K562 (cell line): Measurements from ENCODE around the gene ARL10. TPM values are rescaled to one million over a fixed set of nuclear protein-coding genes. Genes with fewer than 3 reads are reported as not detected.

Experiments used
- ATAC-seq: fragments of 200-7000 bp; cut with Tn5 transposase; 3 replicates; pipeline ENCODE4 v1.9.1; 2020; ENCODE audit warnings: moderate library complexity
- BruUV-seq: library from RNA; stranded (reverse); fragments of 400-500 nt; replicated peaks from 2 replicates; lab custom pipeline; 2021; lab: Mats Ljungman, UMichigan
- CTCF ChIA-PET: fragments of 300-600 bp; formaldehyde crosslinking; extraction: SDS; loops from one replicate; lab custom pipeline; 2021; ENCODE audit warnings: low intra/inter-chr PET ratio; lab: Yijun Ruan, JAX
- POLR2A ChIA-PET: fragments of 300-600, 350-650 bp; sonication (Branson Sonifier 250); formaldehyde crosslinking; extraction: SDS; loops from one replicate; lab custom pipeline; 2021; ENCODE audit warnings: antibody characterized with exemption, inconsistent platforms; lab: Yijun Ruan, JAX
- DNase-seq, 4 experiments: peaks; one replicate each; pipeline versions ENCODE4 v3.0.0 to v3.0.0-alpha.2; 2011 to 2018; ENCODE audit warnings: low spot score in 3 of 4, mixed read lengths in 3 of 4; ENCODE audit errors: extremely low read depth in 1 of 4
- FAIRE-seq: peaks from 2 replicates; lab custom pipeline; 2011; peaks lifted over from hg19 to GRCh38; lab: Jason Lieb, UNC
- H2AFZ ChIP-seq: 2 replicates; pipeline ENCODE4 v1.6.0; 2011; ENCODE audit warnings: low read depth, low read length, control low read depth, inconsistent platforms
- H3K27ac ChIP-seq: fragments of 200-600 bp; 3 replicates; pipeline ENCODE4 v1.8.0; 2011; ENCODE audit warnings: low read depth, mild to moderate bottlenecking, control low read depth, inconsistent platforms, low read length, moderate library complexity, mixed read lengths; ENCODE audit errors: extremely low read depth
- H3K27me3 ChIP-seq, 2 experiments: fragments of 300-600 bp in 1 of 2; 2 replicates in 1 of 2; 3 replicates in 1 of 2; pipeline versions ENCODE4 v1.6.0 to v1.8.0; 2011; ENCODE audit warnings: inconsistent platforms in 2 of 2, low read length in 2 of 2, mild to moderate bottlenecking in 1 of 2, mixed read lengths in 1 of 2, moderate library complexity in 1 of 2; ENCODE audit not compliant: control insufficient read depth in 2 of 2, insufficient read depth in 2 of 2
- H3K36me3 ChIP-seq: fragments of 300-600 bp; 3 replicates; pipeline ENCODE4 v1.8.0; 2011; ENCODE audit warnings: mild to moderate bottlenecking, low read length, inconsistent platforms; ENCODE audit not compliant: control insufficient read depth, insufficient read depth
- H3K4me1 ChIP-seq, 2 experiments: fragments of 200-600 bp in 1 of 2; replicated peaks in 1 of 2; 2 replicates in 1 of 2; 3 replicates in 1 of 2; pipeline versions ENCODE4 v1.5.1 to v1.8.0; 2011; ENCODE audit warnings: inconsistent platforms in 2 of 2, low read length in 2 of 2, mild to moderate bottlenecking in 1 of 2, mixed read lengths in 1 of 2, moderate library complexity in 1 of 2; ENCODE audit not compliant: control insufficient read depth in 2 of 2, insufficient read depth in 2 of 2
- H3K4me2 ChIP-seq: 2 replicates; pipeline ENCODE4 v1.6.1; 2011; ENCODE audit warnings: low read length, control low read depth, inconsistent platforms, mixed read lengths; ENCODE audit not compliant: insufficient read depth
- H3K4me3 ChIP-seq: fragments of 200-600 bp; sonication (generic), shearing (Covaris generic); 2 replicates; pipeline ENCODE4 v1.5.1; 2016; ENCODE audit warnings: control low read depth, inconsistent platforms
- H3K79me2 ChIP-seq: fragments of 200-600 bp; 3 replicates; pipeline ENCODE4 v1.8.0; 2011; ENCODE audit warnings: low read length, inconsistent platforms; ENCODE audit not compliant: control insufficient read depth, insufficient read depth
- H3K9ac ChIP-seq, 2 experiments: 2 replicates each; pipeline versions ENCODE4 v1.6.0 to v1.6.1; 2011; ENCODE audit warnings: low read depth in 2 of 2, low read length in 2 of 2, control low read depth in 1 of 2, inconsistent platforms in 1 of 2, mild to moderate bottlenecking in 1 of 2, mixed read lengths in 1 of 2; ENCODE audit not compliant: insufficient read depth in 1 of 2
- H3K9me1 ChIP-seq: one replicate; pipeline ENCODE4 v1.6.0; 2011; ENCODE audit warnings: inconsistent platforms, mild to moderate bottlenecking, low read length, moderate library complexity; ENCODE audit not compliant: control insufficient read depth, insufficient read depth
- H3K9me3 ChIP-seq: replicated peaks from 2 replicates; pipeline ENCODE4 v1.5.1; 2011; ENCODE audit warnings: low read depth, low read length, inconsistent platforms; ENCODE audit not compliant: control insufficient read depth, insufficient read depth
- H4K20me1 ChIP-seq: replicated peaks from 2 replicates; pipeline ENCODE4 v1.6.1; 2011; ENCODE audit warnings: low read length, inconsistent platforms, mixed read lengths; ENCODE audit not compliant: control insufficient read depth, insufficient read depth
- ARHGAP35 ChIP-seq: fragments of 450-650 bp; IDR thresholded peaks from 2 replicates; pipeline ENCODE4 v1.6.1; 2018; ENCODE audit not compliant: partially characterized antibody
- GATA2 ChIP-seq: sonication (generic); formaldehyde crosslinking; IDR thresholded peaks from 2 replicates; pipeline ENCODE4 v1.4.0; 2020; ENCODE audit warnings: mild to moderate bottlenecking, missing genetic modification reagents
- KDM2B ChIP-seq: fragments of 250-450 bp; sonication (Bioruptor Pico); IDR thresholded peaks from 2 replicates; pipeline ENCODE4 v1.8.0; 2021; ENCODE audit warnings: mild to moderate bottlenecking, moderate library complexity
- KHSRP ChIP-seq: fragments of 450-650 bp; IDR thresholded peaks from 2 replicates; pipeline ENCODE4 v1.6.1; 2017
- NBN ChIP-seq: fragments of 450-650 bp; IDR thresholded peaks from 2 replicates; pipeline ENCODE4 v1.6.1; 2016; ENCODE audit warnings: low read depth, mild to moderate bottlenecking
- NEUROD1 ChIP-seq: fragments of 150-350 bp; IDR thresholded peaks from 2 replicates; pipeline ENCODE4 v1.6.1; 2014; ENCODE audit warnings: borderline replicate concordance, low read length, low read depth; ENCODE audit not compliant: partially characterized antibody
- POLR2A ChIP-seq: fragments of 450-650 bp; conservative IDR thresholded peaks from 2 replicates; pipeline ENCODE4 v1.6.1; 2016
- RBM15 ChIP-seq: fragments of 200-400 bp; formaldehyde crosslinking; IDR thresholded peaks from 2 replicates; pipeline ENCODE4 v1.6.1; 2018; ENCODE audit warnings: mild to moderate bottlenecking, low read length, moderate library complexity; ENCODE audit not compliant: insufficient read depth
- ZFX ChIP-seq: sonication (generic); formaldehyde crosslinking; IDR thresholded peaks from 2 replicates; pipeline ENCODE4 v1.8.0; 2022; ENCODE audit warnings: mild to moderate bottlenecking, missing genetic modification reagents, moderate library complexity
- ZNF146 ChIP-seq: IDR thresholded peaks from one replicate; pipeline ENCODE4 v1.6.1; 2018; ENCODE audit warnings: missing compliant biosample characterization; ENCODE audit not compliant: unreplicated experiment
- ZNF311 ChIP-seq: fragments of 250-450 bp; sonication (Bioruptor Pico); IDR thresholded peaks from 2 replicates; pipeline ENCODE4 v1.4.0; 2020; ENCODE audit warnings: mild to moderate bottlenecking, moderate library complexity
- ZNF76 ChIP-seq: fragments of 250-450 bp; sonication (Bioruptor Pico); IDR thresholded peaks from 2 replicates; pipeline ENCODE4 v1.4.0; 2020; ENCODE audit warnings: mild to moderate bottlenecking, moderate library complexity, borderline replicate concordance
- WGBS: fragments of 100-300 bp; shearing (Covaris generic); methylation state at CpG from one replicate; pipeline ENCODE4 v1.1.6; 2016; ENCODE audit warnings: low coverage, mixed read lengths; ENCODE audit not compliant: insufficient coverage; ENCODE audit errors: missing lambda C conversion rate; 5-methylcytosine and 5-hydroxymethylcytosine counted together
- in situ Hi-C: fragments of 300-500 bp; cut with MboI; formaldehyde crosslinking; loops from 4 replicates; pipeline ENCODE4 v1.15.0; 2018; ENCODE audit warnings: inconsistent platforms, mixed read lengths
- intact Hi-C: fragments of 100-400 bp; cut with micrococcal nuclease; formaldehyde crosslinking; loops from 2 replicates; pipeline ENCODE4 v1.14.2; 2022
- polyA plus RNA-seq, 8 experiments: library from polyadenylated mRNA; depleted of rRNA in 4 of 8; stranded (reverse) in 5 of 8; unstranded in 3 of 8; fragments of >200 nt; fragmentation: Nextera tagmentation in 2 of 8; fragmentation: Illumina TruSeq in 1 of 8; extraction: Ambion mirVana in 2 of 8; extraction: Trizol in 1 of 8; gene quantifications; 2 replicates each; pipeline versions ENCODE4 v1.2.1 to v1.2.3, GENCODE V29; 2011 to 2014; ENCODE audit warnings: inconsistent platforms in 1 of 8, missing spikeins in 1 of 8
- total RNA-seq, 7 experiments: library from RNA; depleted of rRNA in 6 of 7; stranded (reverse); fragments of >200 nt in 6 of 7; fragmentation: Illumina TruSeq in 2 of 7; extraction: Trizol in 2 of 7; gene quantifications; 2 replicates each; pipeline versions ENCODE4 v1.2.1 to v1.2.3, GENCODE V29; 2011 to 2021; ENCODE audit warnings: low replicate concordance in 1 of 7
- TF ChIP-seq, protein P1 (sequence below): IDR thresholded peaks from 3 replicates; pipeline ENCODE4 v1.6.1; 2011; ENCODE audit warnings: borderline replicate concordance, mild to moderate bottlenecking; ENCODE audit not compliant: insufficient read length, insufficient read depth
- TF ChIP-seq, protein P2 (sequence below), 2 experiments: fragments of 250-450 bp in 1 of 2; fragments of 450-650 bp in 1 of 2; sonication (Bioruptor Pico) in 1 of 2; IDR thresholded peaks; 2 replicates each; pipeline versions ENCODE4 v1.6.1 to v1.8.0; 2016 to 2021; ENCODE audit warnings: mild to moderate bottlenecking in 2 of 2, moderate library complexity in 2 of 2, missing compliant biosample characterization in 1 of 2, missing genetic modification characterization in 1 of 2
- TF ChIP-seq, protein P3 (sequence below): sonication (generic); formaldehyde crosslinking; IDR thresholded peaks from 2 replicates; pipeline ENCODE4 v1.9.0; 2022; ENCODE audit warnings: mild to moderate bottlenecking, missing genetic modification reagents
- TF ChIP-seq, protein P4 (sequence below), 2 experiments: fragments of 450-650 bp in 1 of 2; sonication (generic) in 1 of 2; formaldehyde crosslinking in 1 of 2; IDR thresholded peaks in 1 of 2; conservative IDR thresholded peaks in 1 of 2; 2 replicates each; pipeline versions ENCODE4 v1.6.1 to v1.8.1; 2016 to 2023; ENCODE audit warnings: mild to moderate bottlenecking in 2 of 2, moderate library complexity in 2 of 2, inconsistent platforms in 1 of 2, missing genetic modification reagents in 1 of 2

ARL10 gene
- total and polyA plus RNA-seq, 9 of the 15 experiments (the other 6 are each of a cell fraction or from before 2014, with no cell fraction given), result under 0.01 to 0.40 (median 0.34) TPM; not detected in 3

DNA sequence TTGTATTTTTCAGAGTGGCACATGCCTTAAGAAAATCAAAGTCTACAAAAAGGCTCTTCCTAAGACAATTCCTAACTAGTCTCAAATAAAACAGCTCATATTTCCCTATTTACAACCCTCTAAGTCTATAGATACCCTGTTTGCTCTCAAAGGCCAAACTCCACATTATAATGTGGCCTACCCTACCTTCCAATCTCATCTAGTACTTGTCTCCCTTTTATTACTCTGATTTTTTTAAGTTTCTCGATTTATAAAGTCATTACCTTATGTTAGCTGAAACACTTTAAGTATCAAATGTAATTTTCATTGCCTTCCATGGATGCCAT is 23.2 kb upstream of the ARL10 start:
- no peak for TF ChIP-seq GATA2 (CRISPR knock-in tag)
- no peak for TF ChIP-seq ZNF311 (CRISPR knock-in tag)
- TF ChIP-seq, protein P1, sequence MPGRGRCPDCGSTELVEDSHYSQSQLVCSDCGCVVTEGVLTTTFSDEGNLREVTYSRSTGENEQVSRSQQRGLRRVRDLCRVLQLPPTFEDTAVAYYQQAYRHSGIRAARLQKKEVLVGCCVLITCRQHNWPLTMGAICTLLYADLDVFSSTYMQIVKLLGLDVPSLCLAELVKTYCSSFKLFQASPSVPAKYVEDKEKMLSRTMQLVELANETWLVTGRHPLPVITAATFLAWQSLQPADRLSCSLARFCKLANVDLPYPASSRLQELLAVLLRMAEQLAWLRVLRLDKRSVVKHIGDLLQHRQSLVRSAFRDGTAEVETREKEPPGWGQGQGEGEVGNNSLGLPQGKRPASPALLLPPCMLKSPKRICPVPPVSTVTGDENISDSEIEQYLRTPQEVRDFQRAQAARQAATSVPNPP, result no peak
- no peak for TF ChIP-seq ARHGAP35
- TF ChIP-seq KHSRP, result no peak
- TF ChIP-seq NBN, result no peak
- no peak for TF ChIP-seq POLR2A
- no peak for TF ChIP-seq ZNF76 (CRISPR knock-in tag)
- no peak for TF ChIP-seq KDM2B (CRISPR knock-in tag)
- TF ChIP-seq, protein P2, sequence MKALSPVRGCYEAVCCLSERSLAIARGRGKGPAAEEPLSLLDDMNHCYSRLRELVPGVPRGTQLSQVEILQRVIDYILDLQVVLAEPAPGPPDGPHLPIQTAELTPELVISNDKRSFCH (CRISPR knock-in tag; IDR thresholded peaks at IDR 0.05), result no peak
- TF ChIP-seq, protein P2 (tag; IDR thresholded peaks at IDR 0.05), result no peak
- TF ChIP-seq, protein P3, sequence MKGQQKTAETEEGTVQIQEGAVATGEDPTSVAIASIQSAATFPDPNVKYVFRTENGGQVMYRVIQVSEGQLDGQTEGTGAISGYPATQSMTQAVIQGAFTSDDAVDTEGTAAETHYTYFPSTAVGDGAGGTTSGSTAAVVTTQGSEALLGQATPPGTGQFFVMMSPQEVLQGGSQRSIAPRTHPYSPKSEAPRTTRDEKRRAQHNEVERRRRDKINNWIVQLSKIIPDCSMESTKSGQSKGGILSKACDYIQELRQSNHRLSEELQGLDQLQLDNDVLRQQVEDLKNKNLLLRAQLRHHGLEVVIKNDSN (CRISPR knock-in tag), result no peak
- no peak for TF ChIP-seq ZFX (CRISPR knock-in tag)
- TF ChIP-seq, protein P4, sequence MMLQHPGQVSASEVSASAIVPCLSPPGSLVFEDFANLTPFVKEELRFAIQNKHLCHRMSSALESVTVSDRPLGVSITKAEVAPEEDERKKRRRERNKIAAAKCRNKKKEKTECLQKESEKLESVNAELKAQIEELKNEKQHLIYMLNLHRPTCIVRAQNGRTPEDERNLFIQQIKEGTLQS (IDR thresholded peaks at IDR 0.05), result no peak
- TF ChIP-seq, protein P4 (CRISPR knock-in tag; conservative IDR thresholded peaks at IDR 0.05), result no peak
- TF ChIP-seq ZNF146 (CRISPR knock-in tag), result no peak
- TF ChIP-seq RBM15, result no peak
- TF ChIP-seq NEUROD1, result no peak
- H3K27ac ChIP-seq, result no peak overlapping the region

More for the DNA sequence above, 23.2 kb upstream of the ARL10 start:
- ChIA-PET CTCF (no interaction called here), POLR2A (interaction anchor here (0.9 to 1.9 kb wide), 3 partner anchors 13 to 19 kb away, joined by 3 to 5 read pairs (median 4); partner anchors contain the start of gene KIAA1191)
- Histone ChIP-seq H3K27me3 (no peaks in the 10 kb centered on the region), H4K20me1 (no peaks in the 10 kb centered on the region), H3K4me1 (peaks cover 4 to 9% of the 10 kb centered on the region in 2 experiments; a peak in 4 of 5 replicates), H3K4me3 (no peak overlapping the region), H3K9ac (no peak overlapping the region), H3K4me2 (no peak overlapping the region), H3K9me3 (no peaks in the 10 kb centered on the region), H2AFZ (no peak overlapping the region), H3K36me3 (peaks cover 65% of the 10 kb centered on the region), H3K79me2 (no peaks in the 10 kb centered on the region), H3K9me1 (peaks cover 4% of the 10 kb centered on the region)
- in situ Hi-C loops (no loop called here), intact Hi-C loops (no loop called here)
- FAIRE-seq, result no peak
- BruUV-seq, result no TSS peak
- WGBS, result 70% methylated on average over 1 of the region's 1 CpG
- no peak for DNase-seq
- ATAC-seq, result no peak
